GM18499 (cell line): ENCODE measurements around the gene PTPN14.

ENCODE experiments used
- ATAC-seq: cut with Tn5 transposase; IDR thresholded peaks from one replicate; pipeline ENCODE4 v1.9.1; 2021; ENCODE audit warnings: moderate number of reproducible peaks; ENCODE audit not compliant: insufficient read depth, unreplicated experiment

PTPN14 gene

DNA sequence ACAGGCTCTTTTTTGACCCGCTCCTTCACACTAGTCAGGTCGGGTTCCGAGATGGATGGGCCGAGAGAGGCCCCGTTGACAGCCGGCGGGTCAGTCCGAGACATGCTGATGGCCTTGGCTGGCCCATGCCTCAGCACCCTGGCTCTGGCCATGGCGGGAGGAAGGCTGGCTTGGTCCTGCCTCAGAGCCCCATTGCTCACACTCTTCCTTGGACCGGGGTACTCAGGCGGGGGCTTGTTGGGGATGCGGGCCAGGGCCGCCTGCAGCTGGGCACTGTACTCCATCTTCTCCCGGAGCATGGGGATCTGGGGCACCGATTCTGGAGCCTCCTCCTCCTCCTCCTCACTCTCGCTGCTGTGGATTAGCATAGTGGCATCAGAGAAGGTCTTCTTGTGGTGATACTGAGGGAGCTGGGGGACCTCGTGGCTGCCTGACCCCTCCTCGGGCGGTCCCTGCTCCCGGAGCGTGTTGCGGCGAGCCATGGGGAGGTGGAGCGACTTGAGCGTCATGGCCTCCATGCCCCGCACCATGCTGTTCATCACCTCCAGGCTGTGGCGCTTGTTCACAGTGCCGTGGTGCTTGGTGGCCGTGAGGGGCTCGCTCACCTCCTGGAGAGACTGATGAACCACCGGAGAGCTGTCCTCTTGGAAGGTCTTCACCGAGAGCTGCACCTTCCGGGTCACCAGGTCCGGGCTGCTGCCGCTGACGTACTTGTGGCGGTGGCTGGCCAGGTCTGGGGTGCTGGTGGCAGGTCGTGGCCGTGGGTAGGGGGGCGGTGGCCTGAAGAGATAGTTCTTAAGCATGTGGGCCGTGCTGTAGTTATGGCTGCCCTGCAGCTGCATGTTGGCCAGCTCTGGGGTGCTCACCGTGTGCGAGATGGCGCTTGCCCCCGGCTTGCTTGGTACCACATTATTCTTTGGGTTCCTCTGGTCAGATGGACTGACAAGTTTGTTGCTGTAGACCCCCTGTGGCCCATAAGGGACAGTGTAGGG, 167.7 kb downstream of the PTPN14 start:
- ATAC-seq, result no peak

GRCh38 chr1:214380986-214381695, 170.3 kb downstream of the PTPN14 start:
- no peak for ATAC-seq

DNA sequence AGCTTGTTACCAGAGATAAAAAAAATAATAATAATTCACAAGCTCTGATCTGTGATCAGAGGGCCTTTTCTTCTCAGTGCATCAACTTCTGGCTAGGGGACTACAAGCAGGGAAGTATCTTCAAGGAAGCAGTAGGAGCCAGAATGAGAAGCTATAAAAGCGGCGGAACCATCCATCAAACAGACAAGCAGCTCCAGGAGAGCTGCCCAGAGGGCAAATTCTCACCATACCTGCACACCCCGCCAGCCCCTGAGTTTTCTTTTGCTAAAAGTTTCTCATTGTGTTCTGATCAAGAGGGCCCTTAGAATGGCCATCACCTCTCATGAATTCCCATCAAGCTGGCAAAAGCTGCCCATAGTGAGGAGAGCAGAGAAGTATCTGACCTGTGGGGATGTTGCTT, 171.0 kb downstream of the PTPN14 start:
- no peak for ATAC-seq

- no peak for ATAC-seq
Observed at GRCh38 chr1:214379236-214379970, 172.0 kb downstream of the PTPN14 start.

- no peak for ATAC-seq
Observed at GRCh38 chr1:214378492-214378891, 172.9 kb downstream of the PTPN14 start.

GRCh38 chr1:214377886-214378285, 173.5 kb downstream of the PTPN14 start:
- no peak for ATAC-seq

DNA sequence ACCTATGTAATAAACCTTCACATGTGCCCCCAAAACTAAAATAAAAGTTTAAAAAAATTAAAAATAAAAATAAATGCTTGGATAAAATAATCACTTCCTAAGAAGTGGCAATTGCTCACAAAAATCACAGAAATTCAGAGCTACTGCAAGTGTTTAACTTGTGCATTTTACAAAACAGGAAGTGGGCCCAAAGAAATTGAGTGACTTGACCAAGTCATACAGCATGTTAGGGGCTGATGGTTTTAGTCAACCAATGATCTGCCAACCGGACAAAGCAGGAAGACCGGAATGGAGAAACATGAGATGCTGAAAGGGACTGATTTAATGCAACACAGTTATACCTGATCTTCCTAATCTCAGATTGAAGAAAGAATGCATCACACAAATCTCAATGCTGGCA, 173.9 kb downstream of the PTPN14 start:
- no peak for ATAC-seq

DNA sequence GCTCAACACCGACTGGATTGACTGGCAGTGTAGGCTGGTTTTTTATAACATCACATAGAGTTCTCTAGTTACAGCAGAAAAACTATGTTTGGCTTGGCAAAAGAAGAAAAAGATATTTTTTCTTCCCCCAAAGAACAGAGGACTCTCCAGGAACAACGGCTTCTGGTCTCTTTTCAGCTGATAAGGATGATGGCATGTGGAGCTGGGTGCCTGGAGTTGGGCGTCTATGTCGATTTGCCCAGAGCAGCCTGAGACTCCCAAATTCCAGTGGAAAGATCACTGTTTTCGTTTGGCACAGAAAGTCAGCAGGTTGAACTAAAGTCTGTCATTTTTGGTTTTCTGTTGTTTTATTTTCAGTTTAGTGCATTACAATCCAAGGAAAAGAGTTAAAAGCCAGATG, 179.3 kb downstream of the PTPN14 start:
- no peak for ATAC-seq

GRCh38 chr1:214370615-214371014, 180.8 kb downstream of the PTPN14 start:
- no peak for ATAC-seq

DNA sequence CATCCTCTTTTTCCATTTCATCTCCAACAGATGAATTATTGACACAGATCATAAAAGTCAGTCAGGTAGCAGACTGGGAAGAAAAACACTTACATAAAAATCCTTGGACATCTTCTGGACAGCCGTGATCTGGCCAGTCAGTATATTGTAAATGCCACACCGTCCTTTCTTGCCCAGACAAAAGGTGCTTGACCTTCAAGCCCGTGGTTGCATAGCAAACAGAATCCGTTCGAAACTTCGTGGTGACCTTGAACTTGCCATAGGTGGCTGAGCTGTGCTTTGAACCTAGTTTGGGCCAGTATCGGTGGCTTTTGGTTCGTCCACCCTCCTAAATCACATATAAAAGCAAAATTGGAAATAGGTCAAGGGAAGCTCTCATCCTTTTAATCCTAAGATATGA, 182.0 kb downstream of the PTPN14 start:
- ATAC-seq, result no peak

DNA sequence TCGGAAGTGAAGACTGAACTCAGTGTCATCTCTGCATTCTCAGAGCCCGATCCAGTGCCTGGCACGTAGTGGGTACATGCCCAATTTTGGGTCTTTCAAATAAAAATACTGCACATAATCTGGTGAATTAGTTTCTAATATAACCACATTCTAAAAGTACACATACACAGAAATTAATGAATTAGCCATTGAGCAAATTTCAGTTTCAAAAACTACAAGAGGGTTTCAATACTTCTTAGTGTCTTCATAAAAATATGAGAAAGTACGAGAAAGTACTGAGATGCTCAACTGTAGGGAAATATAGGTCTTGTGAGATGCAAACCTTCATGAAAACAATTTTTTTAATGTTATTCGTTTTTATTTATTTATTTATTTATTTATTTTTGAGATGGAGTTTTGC, 183.6 kb downstream of the PTPN14 start:
- ATAC-seq, result no peak

DNA sequence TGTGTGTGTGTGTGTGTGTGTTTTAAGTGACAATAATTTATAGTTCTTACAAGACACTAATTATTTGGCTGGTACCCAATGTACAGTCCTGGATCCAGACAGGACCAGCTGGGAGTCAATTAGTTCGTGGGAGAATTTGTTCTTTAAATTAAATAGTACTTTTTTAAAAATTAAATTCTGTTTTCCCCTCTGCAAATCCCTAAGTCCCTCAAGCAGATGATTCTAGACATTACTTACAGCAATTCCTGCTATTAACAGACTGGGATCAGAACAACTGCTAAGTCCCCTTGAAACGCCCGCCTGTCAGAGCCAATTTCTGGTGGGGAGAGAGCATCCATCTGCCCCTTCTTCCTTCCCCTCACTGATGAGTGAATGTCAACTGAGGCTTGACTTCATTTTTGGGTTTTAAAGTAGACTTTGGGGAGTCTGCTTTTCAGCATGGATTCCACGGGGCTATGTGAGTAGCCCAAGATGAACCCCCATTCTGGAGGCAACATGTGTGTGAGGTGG, 186.6 kb downstream of the PTPN14 start:
- ATAC-seq, result no peak

DNA sequence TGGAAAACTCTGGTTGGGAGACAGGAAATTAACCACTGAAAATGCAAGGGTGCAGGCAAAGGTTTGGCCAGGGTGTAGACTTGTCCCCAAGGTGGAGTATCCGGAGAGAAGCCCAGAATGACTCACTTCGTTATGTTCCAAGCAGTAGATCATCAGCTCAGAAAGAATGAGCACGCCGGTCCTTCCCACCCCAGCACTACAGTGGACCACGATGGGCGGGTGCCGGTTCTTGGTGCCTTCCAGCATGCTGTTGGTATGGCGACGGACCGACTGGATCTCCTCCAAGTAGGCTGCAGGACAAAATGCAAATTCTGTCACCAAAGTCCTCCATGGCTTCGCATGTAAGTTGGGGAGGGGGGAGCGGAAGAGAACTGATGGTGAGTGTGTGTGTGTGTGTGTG, 187.0 kb downstream of the PTPN14 start:
- ATAC-seq, result no peak

GRCh38 chr1:214363386-214363785, 188.0 kb downstream of the PTPN14 start:
- no peak for ATAC-seq

DNA sequence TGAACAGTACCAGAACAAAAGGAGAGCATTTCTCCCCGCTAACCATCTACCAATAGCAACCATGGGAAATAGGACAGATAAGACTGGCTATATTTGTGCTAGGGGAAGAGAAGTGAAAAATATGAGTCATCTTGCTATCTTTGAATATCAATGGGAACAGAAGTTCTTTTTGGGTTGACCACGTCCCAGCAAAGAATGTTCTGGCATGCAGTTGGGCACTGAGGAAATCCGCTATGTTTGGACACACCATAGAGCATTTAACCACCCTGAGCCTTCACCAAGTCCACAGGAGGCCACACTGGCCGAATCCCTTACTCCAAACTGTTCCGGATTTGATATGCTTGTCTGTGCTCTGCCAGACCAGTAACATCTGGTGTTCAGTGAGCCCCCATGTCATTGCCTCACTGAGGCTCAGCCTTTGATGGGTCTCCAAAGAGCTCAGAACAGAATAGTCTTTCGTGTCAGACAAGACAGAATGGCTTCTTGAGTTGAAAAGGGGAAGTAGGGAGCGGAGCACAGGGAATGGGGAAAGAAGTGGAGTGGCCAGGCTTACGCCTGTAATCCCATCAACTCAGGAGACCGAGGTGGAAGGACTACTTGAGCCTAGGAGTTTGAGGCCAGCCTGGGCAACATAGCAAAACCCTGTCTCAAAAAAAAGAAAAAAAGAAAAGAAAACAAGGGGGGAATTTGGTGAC, 189.1 kb downstream of the PTPN14 start:
- ATAC-seq, result no peak

DNA sequence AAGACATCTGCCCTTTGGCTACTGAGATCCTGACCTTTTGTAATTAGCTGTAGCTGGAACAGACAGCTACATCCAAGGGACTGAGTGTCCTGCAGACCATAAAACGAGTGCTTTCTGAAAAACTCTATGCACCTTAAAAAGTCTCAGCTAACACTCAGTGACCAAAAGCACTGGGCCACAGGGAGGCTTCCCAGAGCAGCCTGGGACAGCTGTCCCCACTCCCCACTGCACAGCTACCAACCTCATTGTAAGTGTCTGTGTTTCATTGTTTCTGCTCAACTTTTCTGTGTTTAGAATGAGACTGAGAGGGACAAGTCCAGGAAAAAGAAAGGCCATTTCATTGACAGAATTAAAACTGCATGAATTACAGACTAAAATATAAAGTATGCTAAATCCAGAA, 189.8 kb downstream of the PTPN14 start:
- no peak for ATAC-seq

DNA sequence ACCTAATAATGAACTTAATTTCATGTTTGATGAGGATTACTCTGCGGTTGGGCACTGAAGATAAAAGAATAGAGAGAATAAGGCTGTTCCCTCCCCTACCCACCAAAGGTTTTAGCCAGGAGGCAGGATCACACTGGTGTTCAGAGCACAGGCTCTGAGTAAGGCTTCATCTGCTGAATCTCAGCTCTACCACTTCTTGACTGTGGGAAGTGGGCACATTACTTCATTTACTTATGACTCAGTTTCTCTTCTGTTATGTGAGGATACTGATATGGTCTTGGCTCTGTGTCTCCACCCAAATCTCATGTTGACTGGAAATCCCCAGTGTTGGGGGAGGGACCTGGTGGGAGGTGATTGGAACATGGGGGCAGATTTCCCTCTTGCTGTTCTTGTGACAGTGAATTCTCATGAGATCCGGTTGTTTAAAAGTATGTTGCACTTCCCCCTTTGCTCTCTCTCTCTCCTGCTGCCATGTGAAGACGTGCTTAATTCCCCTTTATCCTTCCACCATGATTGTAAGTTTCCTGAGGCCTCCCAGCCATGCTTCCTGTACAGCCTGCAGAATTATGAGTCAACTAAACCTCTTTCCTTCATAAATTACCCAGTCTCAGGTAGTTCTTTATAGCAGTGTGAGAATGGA, 190.8 kb downstream of the PTPN14 start:
- ATAC-seq, result no peak

- no peak for ATAC-seq
Observed at GRCh38 chr1:214360116-214360515, 191.3 kb downstream of the PTPN14 start.

- no peak for ATAC-seq
Observed at GRCh38 chr1:214354440-214355148, 196.8 kb downstream of the PTPN14 start.
